LNCAP (cell line): Measurements from ENCODE around the gene MLLT1.

Source experiments
- CTCF ChIP-seq: fragments of 450-650 bp; IDR thresholded peaks from 2 replicates; pipeline ENCODE4 v1.5.1; 2017; ENCODE audit warnings: mild to moderate bottlenecking

MLLT1 gene

GRCh38 chr19:6210091-6210490 is 69.7 kb downstream of the MLLT1 start:
- no peak for TF ChIP-seq CTCF

DNA sequence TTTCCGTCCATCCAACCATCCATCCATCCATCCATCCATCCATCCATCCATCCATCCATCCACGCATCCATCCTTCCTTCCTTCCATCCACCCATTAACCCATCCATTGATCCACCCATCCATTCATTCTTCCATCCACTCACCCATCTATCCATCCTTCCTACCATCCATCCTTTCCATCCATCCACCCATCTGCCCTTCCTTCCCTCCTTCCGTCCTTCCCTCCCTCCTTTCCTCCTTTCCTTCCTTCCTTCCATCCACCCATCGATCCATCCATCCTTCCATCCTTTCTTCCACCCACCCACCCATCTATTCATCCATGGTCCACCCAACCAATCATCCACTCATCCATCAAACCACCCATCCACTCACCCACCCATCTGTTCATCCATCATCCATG is 70.1 kb downstream of the MLLT1 start:
- no peak for TF ChIP-seq CTCF

- TF ChIP-seq CTCF, result no peak
Observed at GRCh38 chr19:6209233-6209632, 70.5 kb downstream of the MLLT1 start.

- no peak for TF ChIP-seq CTCF
Observed at GRCh38 chr19:6204866-6205723, 74.7 kb downstream of the MLLT1 start.

DNA sequence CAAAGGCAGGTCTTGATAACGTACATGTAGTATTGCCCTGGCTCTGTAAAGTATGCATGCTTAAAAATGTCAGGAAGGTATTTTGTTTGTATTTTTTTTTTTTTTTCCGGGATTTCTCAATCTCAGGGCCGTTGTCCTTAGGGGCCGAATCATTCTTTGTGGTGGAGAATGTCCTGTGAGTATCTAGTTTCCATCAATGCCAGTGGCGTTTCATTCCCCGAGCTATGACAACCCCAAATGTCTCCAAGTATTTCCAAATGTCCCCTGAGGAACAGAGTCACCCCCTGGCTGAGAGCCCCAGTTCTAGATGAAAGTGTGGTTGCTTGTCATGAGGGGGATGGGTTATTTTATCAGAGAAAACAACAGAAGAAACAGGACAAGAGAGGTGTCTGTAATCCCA is 75.6 kb downstream of the MLLT1 start:
- no peak for TF ChIP-seq CTCF

DNA sequence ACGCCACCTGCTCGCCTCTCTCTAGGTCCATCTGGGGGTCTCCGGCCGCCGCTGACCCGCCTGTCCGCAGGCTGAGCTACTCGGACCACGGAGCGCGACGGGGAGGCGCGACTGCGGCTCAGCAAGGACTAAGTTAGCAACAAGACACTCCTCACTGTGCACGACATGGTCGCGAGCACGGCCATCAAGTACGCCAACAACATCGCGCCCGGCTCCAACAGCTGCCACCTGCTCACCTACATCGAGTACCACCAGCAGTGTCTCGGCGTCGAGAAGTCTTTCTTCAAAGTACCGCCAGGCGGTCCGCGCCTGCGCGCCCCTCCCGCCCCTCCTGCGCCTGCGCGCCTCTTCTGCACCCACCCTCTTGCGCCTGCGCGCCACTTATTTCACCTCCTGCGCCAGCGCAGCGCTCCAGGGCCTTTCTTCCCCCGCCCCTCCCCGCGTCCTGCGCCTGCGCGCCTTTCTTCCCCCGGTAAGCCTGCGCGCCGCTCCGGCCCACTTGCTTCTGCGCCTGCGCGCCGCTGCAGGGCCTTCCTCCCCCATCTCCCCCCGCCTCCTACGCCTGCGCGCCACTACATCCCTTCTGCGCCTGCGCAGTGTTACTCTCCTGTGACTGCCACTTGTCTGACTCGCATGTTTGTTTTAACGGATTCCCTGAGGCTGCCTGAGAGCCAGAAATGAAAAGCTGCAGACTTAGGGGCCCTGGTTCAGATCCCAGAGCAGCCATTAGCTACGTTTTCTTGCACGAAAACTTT is 80.4 kb downstream of the MLLT1 start:
- TF ChIP-seq CTCF, result no peak

GRCh38 chr19:6198896-6199239 is 80.9 kb downstream of the MLLT1 start:
- no peak for TF ChIP-seq CTCF
